HepG2 (cell line): ENCODE measurements around the gene CCDC183. TPM values are rescaled to one million over a fixed set of nuclear protein-coding genes. Genes with fewer than 3 reads are reported as not detected.
"Not testable (repeated sequence)": the region's sequence is repeated elsewhere in the genome, so short reads cannot be mapped to it uniquely, and the experiment has no call there.

Experiments
- MAZ ChIP-seq, 2 experiments: sonication (generic) in 1 of 2; formaldehyde crosslinking in 1 of 2; IDR thresholded peaks; 2 replicates each; pipeline versions ENCODE4 v1.5.0 to v1.6.1; 2012 to 2020; ENCODE audit warnings: low read depth in 2 of 2, mild to moderate bottlenecking in 2 of 2, borderline replicate concordance in 1 of 2, improper control_type of control experiment in 1 of 2, low read length in 1 of 2, missing genetic modification reagents in 1 of 2, moderate library complexity in 1 of 2
- RBFOX2 ChIP-seq: fragments of 200-400 bp; formaldehyde crosslinking; IDR thresholded peaks from 2 replicates; pipeline ENCODE4 v1.6.1; 2017; ENCODE audit warnings: low read depth, mild to moderate bottlenecking, low read length
- SOX6 ChIP-seq, 2 experiments: fragments of 450-650 bp in 1 of 2; sonication (generic) in 1 of 2; formaldehyde crosslinking in 1 of 2; IDR thresholded peaks; 2 replicates each; pipeline versions ENCODE4 v1.4.0 to v1.6.1; 2017 to 2020; ENCODE audit warnings: antibody characterized with exemption in 1 of 2, mild to moderate bottlenecking in 1 of 2, missing genetic modification reagents in 1 of 2
- SP4 ChIP-seq: sonication (generic); formaldehyde crosslinking; IDR thresholded peaks from 2 replicates; pipeline ENCODE4 v1.8.1; 2023; ENCODE audit warnings: mild to moderate bottlenecking, missing genetic modification reagents
- ZBTB38 ChIP-seq: sonication (generic); formaldehyde crosslinking; IDR thresholded peaks from 2 replicates; pipeline ENCODE4 v1.5.1; 2020; ENCODE audit warnings: mild to moderate bottlenecking, missing genetic modification reagents
- polyA plus RNA-seq, 8 experiments: library from polyadenylated mRNA; depleted of rRNA in 3 of 8; stranded (reverse) in 7 of 8; unstranded in 1 of 8; fragments of >200 nt; fragmentation: Illumina TruSeq in 4 of 8; extraction: Trizol in 4 of 8; gene quantifications; 2 replicates each; pipeline versions ENCODE4 v1.2.1 to v1.2.3, GENCODE V29; 2011 to 2016; ENCODE audit warnings: low read depth in 4 of 8, missing spikeins in 1 of 8, mixed read lengths in 1 of 8; ENCODE audit not compliant: insufficient read depth in 1 of 8
- total RNA-seq, 5 experiments: library from RNA; depleted of rRNA; stranded (reverse); fragments of >200 nt; fragmentation: Illumina TruSeq; extraction: Trizol; gene quantifications; 2 replicates each; pipeline ENCODE4 v1.2.3, GENCODE V29; 2016; ENCODE audit warnings: low read depth in 1 of 5
- TF ChIP-seq, protein P1 (sequence below), 2 experiments: fragments of 450-650 bp in 1 of 2; sonication (generic) in 1 of 2; formaldehyde crosslinking in 1 of 2; IDR thresholded peaks; 2 replicates each; pipeline versions ENCODE4 v1.6.1 to v1.8.0; 2016 to 2022; ENCODE audit warnings: antibody characterized with exemption in 1 of 2, mild to moderate bottlenecking in 1 of 2, missing genetic modification reagents in 1 of 2
- TF ChIP-seq, protein P2 (sequence below): sonication (generic); formaldehyde crosslinking; IDR thresholded peaks from 2 replicates; pipeline ENCODE4 v1.9.0; 2022; ENCODE audit warnings: missing genetic modification reagents, mild to moderate bottlenecking, borderline replicate concordance
- TF ChIP-seq, protein P3 (sequence below): sonication (generic); formaldehyde crosslinking; IDR thresholded peaks from 2 replicates; pipeline ENCODE4 v1.4.0; 2020; ENCODE audit warnings: mild to moderate bottlenecking, missing genetic modification reagents
- TF ChIP-seq, protein P4 (sequence below), 2 experiments: sonication (generic) in 1 of 2; formaldehyde crosslinking in 1 of 2; IDR thresholded peaks; 2 replicates each; pipeline versions ENCODE4 v1.4.0 to v1.6.1; 2018 to 2020; ENCODE audit warnings: missing genetic modification reagents in 2 of 2, borderline replicate concordance in 1 of 2, low read depth in 1 of 2, mild to moderate bottlenecking in 1 of 2, missing biosample characterization in 1 of 2

The CCDC183 gene
- total and polyA plus RNA-seq, 2 of the 13 experiments (the other 11 are each of a cell fraction or from before 2014, with no cell fraction given) = 5.0 to 66.4 TPM

DNA sequence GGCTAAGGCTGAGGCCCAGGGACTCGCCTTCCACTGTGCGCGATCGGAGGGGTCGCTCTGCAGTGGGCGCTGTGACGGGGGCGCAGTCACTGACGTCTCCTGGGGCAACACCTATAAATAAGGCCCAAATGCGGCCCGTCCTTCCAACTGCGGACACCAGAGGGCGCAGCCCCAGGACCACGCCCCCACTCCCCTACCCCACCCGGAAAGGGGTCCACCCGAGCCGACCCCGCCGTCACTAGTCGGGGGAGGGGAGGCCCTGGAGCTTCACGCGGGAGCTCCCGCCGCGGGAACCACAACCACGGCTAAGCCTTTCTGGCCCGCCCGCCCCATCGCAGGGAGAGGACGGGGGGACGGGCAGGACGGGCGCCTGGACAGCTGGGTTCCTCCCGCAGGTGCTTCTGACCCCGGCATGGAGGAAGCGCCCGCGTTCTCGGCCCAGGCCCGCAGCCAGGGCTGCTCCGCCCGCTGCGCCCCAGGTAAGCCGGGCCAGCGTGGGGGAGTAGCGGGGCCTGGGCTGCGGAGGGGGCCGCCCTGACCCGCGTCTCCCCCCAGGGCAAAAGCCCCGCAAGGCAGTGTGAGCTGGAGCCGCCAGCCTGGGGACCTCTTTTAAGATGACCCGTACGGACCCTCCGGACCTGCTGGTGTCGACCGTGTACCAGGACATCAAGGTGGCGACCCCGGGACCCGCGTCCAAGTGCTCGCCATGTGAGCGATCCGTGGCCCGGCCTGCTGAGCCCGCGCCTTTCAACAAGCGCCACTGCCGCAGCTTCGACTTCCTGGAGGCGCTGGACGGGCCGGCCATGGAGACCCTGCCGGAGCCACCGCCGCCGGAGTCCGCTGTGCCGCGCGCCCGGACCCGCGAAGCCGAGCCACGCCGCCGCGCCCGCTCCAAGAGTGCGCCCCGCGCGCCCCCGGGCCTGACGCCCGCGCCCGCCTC is 47.9 kb downstream of the CCDC183 start (continued):
- TF ChIP-seq, protein P1, sequence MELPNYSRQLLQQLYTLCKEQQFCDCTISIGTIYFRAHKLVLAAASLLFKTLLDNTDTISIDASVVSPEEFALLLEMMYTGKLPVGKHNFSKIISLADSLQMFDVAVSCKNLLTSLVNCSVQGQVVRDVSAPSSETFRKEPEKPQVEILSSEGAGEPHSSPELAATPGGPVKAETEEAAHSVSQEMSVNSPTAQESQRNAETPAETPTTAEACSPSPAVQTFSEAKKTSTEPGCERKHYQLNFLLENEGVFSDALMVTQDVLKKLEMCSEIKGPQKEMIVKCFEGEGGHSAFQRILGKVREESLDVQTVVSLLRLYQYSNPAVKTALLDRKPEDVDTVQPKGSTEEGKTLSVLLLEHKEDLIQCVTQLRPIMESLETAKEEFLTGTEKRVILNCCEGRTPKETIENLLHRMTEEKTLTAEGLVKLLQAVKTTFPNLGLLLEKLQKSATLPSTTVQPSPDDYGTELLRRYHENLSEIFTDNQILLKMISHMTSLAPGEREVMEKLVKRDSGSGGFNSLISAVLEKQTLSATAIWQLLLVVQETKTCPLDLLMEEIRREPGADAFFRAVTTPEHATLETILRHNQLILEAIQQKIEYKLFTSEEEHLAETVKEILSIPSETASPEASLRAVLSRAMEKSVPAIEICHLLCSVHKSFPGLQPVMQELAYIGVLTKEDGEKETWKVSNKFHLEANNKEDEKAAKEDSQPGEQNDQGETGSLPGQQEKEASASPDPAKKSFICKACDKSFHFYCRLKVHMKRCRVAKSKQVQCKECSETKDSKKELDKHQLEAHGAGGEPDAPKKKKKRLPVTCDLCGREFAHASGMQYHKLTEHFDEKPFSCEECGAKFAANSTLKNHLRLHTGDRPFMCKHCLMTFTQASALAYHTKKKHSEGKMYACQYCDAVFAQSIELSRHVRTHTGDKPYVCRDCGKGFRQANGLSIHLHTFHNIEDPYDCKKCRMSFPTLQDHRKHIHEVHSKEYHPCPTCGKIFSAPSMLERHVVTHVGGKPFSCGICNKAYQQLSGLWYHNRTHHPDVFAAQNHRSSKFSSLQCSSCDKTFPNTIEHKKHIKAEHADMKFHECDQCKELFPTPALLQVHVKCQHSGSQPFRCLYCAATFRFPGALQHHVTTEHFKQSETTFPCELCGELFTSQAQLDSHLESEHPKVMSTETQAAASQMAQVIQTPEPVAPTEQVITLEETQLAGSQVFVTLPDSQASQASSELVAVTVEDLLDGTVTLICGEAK (IDR thresholded peaks at IDR 0.05) = not testable (repeated sequence)
- TF ChIP-seq, protein P1 (CRISPR knock-in tag; IDR thresholded peaks at IDR 0.05) = 0 out of 2 replicates have a peak, but pooled peaks have one; percentile 55
- TF ChIP-seq RBFOX2 = peak; percentile 62; the same call in 1 of the 2 replicates
- TF ChIP-seq SP4 (CRISPR knock-in tag) = peak; percentile 49
- not testable (repeated sequence) for TF ChIP-seq MAZ (IDR thresholded peaks at IDR 0.05; ENCODE audit: borderline replicate concordance, low read depth, low read length); SOX6 (IDR thresholded peaks at IDR 0.05)
- peak; percentile 47; the same call in 1 of the 2 replicates for TF ChIP-seq MAZ (CRISPR knock-in tag; IDR thresholded peaks at IDR 0.05; ENCODE audit: low read depth)
- peak; percentile 31 for TF ChIP-seq SOX6 (CRISPR knock-in tag; IDR thresholded peaks at IDR 0.05)
- TF ChIP-seq ZBTB38 (CRISPR knock-in tag) = peak; percentile 66
- TF ChIP-seq, protein P2, sequence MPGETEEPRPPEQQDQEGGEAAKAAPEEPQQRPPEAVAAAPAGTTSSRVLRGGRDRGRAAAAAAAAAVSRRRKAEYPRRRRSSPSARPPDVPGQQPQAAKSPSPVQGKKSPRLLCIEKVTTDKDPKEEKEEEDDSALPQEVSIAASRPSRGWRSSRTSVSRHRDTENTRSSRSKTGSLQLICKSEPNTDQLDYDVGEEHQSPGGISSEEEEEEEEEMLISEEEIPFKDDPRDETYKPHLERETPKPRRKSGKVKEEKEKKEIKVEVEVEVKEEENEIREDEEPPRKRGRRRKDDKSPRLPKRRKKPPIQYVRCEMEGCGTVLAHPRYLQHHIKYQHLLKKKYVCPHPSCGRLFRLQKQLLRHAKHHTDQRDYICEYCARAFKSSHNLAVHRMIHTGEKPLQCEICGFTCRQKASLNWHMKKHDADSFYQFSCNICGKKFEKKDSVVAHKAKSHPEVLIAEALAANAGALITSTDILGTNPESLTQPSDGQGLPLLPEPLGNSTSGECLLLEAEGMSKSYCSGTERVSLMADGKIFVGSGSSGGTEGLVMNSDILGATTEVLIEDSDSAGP = peak; percentile 70; the same call in 1 of the 2 replicates
- TF ChIP-seq, protein P3, sequence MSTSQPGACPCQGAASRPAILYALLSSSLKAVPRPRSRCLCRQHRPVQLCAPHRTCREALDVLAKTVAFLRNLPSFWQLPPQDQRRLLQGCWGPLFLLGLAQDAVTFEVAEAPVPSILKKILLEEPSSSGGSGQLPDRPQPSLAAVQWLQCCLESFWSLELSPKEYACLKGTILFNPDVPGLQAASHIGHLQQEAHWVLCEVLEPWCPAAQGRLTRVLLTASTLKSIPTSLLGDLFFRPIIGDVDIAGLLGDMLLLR (CRISPR knock-in tag) = 0 out of 2 replicates have a peak, but pooled peaks have one; percentile 17
- TF ChIP-seq, protein P4, sequence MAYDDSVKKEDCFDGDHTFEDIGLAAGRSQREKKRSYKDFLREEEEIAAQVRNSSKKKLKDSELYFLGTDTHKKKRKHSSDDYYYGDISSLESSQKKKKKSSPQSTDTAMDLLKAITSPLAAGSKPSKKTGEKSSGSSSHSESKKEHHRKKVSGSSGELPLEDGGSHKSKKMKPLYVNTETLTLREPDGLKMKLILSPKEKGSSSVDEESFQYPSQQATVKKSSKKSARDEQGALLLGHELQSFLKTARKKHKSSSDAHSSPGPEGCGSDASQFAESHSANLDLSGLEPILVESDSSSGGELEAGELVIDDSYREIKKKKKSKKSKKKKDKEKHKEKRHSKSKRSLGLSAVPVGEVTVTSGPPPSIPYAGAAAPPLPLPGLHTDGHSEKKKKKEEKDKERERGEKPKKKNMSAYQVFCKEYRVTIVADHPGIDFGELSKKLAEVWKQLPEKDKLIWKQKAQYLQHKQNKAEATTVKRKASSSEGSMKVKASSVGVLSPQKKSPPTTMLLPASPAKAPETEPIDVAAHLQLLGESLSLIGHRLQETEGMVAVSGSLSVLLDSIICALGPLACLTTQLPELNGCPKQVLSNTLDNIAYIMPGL (CRISPR knock-in tag; IDR thresholded peaks at IDR 0.05; ENCODE audit: borderline replicate concordance in 1 of 2, low read depth in 1 of 2) = peak in 1 of 2 experiments; percentile 56; a peak in 1 of 4 replicates
